T-cell (primary cell): ENCODE data around the gene IL17B. TPM values are rescaled to one million over a fixed set of nuclear protein-coding genes. Genes with fewer than 3 reads are reported as not detected.
"Not testable (repeated sequence)": the region's sequence is repeated elsewhere in the genome, so short reads cannot be mapped to it uniquely, and the experiment has no call there.

Experiments
- ATAC-seq, 4 experiments: fragments of 200-7000 bp in 3 of 4; fragments of 150-1000 bp in 1 of 4; cut with Tn5 transposase; replicated peaks in 1 of 4; 1 replicate in 3 of 4; 2 replicates in 1 of 4; pipeline ENCODE4 v1.10.0; 2021; ENCODE audit warnings: moderate library complexity in 3 of 4, mild to moderate bottlenecking in 2 of 4, moderate number of reproducible peaks in 1 of 4
- CTCF ChIA-PET, 2 donors: fragments of 300-600 bp; sonication (Branson Sonifier 250); formaldehyde crosslinking; loops; one replicate each; lab custom pipeline; 2022; ENCODE audit warnings: antibody characterized with exemption in 2 of 2; lab: Charles Lee
- POLR2A ChIA-PET, 2 donors: fragments of 300-600 bp; sonication (Branson Sonifier 250); formaldehyde crosslinking; loops; one replicate each; lab custom pipeline; 2022; ENCODE audit warnings: antibody characterized with exemption in 2 of 2; lab: Charles Lee
- DNase-seq, 35 experiments: peaks; one replicate each; pipeline versions ENCODE4 v3.0.0 to v3.0.0-alpha.2; 2013 to 2023
- H3K27ac ChIP-seq: one replicate; pipeline ENCODE4 v1.5.1; 2013; ENCODE audit warnings: low read length
- H3K27me3 ChIP-seq, 2 experiments: replicated peaks in 1 of 2; 1 replicate in 1 of 2; 2 replicates in 1 of 2; pipeline versions ENCODE4 v1.6.1 to v1.7.0; 2013; ENCODE audit warnings: low read length in 1 of 2, mixed read lengths in 1 of 2; ENCODE audit not compliant: control insufficient read depth in 2 of 2, insufficient read depth in 2 of 2; ENCODE audit errors: extremely low read depth in 1 of 2
- H3K36me3 ChIP-seq, 2 donors: 1 replicate in 1 of 2; 2 replicates in 1 of 2; pipeline versions ENCODE4 v1.6.1 to v1.7.0; 2013; ENCODE audit warnings: low read length in 1 of 2; ENCODE audit not compliant: control insufficient read depth in 2 of 2, insufficient read depth in 1 of 2; ENCODE audit errors: extremely low read depth in 1 of 2
- H3K4me1 ChIP-seq, 2 experiments: 1 replicate in 1 of 2; 2 replicates in 1 of 2; pipeline versions ENCODE4 v1.6.1 to v1.7.0; 2013; ENCODE audit warnings: low read length in 2 of 2, mixed read lengths in 1 of 2; ENCODE audit not compliant: insufficient read depth in 2 of 2, control insufficient read depth in 1 of 2; ENCODE audit errors: extremely low read depth in 1 of 2
- H3K4me3 ChIP-seq, 2 donors: 1 replicate in 1 of 2; 2 replicates in 1 of 2; pipeline versions ENCODE4 v1.5.1 to v1.7.0; 2013; ENCODE audit warnings: mild to moderate bottlenecking in 2 of 2, low read length in 1 of 2, moderate library complexity in 1 of 2; ENCODE audit not compliant: control insufficient read depth in 1 of 2; ENCODE audit errors: extremely low read depth in 1 of 2
- H3K9me3 ChIP-seq: 2 replicates; pipeline ENCODE4 v1.7.0; 2013
- H3K27ac Mint-ChIP-seq, 2 donors: one replicate each; pipeline ENCODE4 v1.8.0; 2020 to 2021; ENCODE audit warnings: mild to moderate bottlenecking in 2 of 2, mixed read lengths in 2 of 2
- H3K27me3 Mint-ChIP-seq, 2 donors: one replicate each; pipeline ENCODE4 v1.8.0; 2021 to 2022; ENCODE audit warnings: mixed read lengths in 2 of 2
- H3K36me3 Mint-ChIP-seq: one replicate; pipeline ENCODE4 v1.8.0; 2021; ENCODE audit warnings: mixed read lengths
- H3K4me1 Mint-ChIP-seq, 3 donors: one replicate each; pipeline ENCODE4 v1.8.0; 2020 to 2022; ENCODE audit warnings: mixed read lengths in 3 of 3, mild to moderate bottlenecking in 1 of 3
- H3K4me3 Mint-ChIP-seq, 3 donors: one replicate each; pipeline ENCODE4 v1.8.0; 2020 to 2022; ENCODE audit warnings: mild to moderate bottlenecking in 3 of 3, mixed read lengths in 3 of 3, moderate library complexity in 3 of 3
- H3K9me3 Mint-ChIP-seq, 3 donors: one replicate each; pipeline ENCODE4 v1.8.0; 2020 to 2022; ENCODE audit warnings: mixed read lengths in 3 of 3
- WGBS: methylation state at CpG from one replicate; pipeline ENCODE4 v1.1.5; 2013; ENCODE audit warnings: missing lambda C conversion rate; ENCODE audit not compliant: insufficient coverage; 5-methylcytosine and 5-hydroxymethylcytosine counted together
- total RNA-seq, 35 experiments: library from RNA in 6 of 35; stranded (reverse) in 6 of 35; fragments of 120-200 nt in 1 of 35; gene quantifications; one replicate each; pipeline versions ENCODE4 v1.2.1 to v1.2.4 and lab custom pipeline; 2013 to 2026

IL17B gene
- total RNA-seq, 5 donors from 2014 or later (not counting 1 experiment from before 2014, with no cell fraction given) = not detected

DNA sequence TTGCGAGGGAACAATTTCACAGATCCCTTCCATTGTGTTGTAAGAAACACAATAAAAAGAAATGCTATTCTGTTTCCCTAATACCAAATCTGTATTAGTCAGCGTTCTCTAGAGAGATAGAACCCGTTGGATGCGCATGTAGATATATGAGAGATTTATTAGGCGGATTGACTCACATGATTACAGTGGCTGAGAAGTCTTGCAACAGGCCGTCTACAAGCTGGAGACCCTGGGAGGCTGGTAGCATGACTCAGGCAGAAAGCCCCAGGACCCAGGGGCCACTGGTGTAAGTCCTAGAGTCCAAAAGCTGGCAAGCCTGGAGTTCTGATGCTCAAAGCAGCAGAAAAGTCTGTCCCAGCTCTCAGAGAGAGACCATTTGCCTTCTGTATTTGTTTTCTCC lies 18.4 kb upstream of the IL17B start:
- Mint-ChIP-seq H3K4me3 (no peak overlapping the region), H3K27ac (no peak overlapping the region)
- WGBS = 95% methylated on average over 5 of the region's 6 CpGs

GRCh38 chr5:149394996-149395395 lies 15.9 kb upstream of the IL17B start:
- CTCF ChIA-PET, H3K27ac ChIP-seq, H3K36me3 ChIP-seq, H3K27me3 Mint-ChIP-seq, H3K27me3 ChIP-seq, H3K4me1 ChIP-seq, H3K27ac Mint-ChIP-seq, H3K4me1 Mint-ChIP-seq, ATAC-seq, H3K9me3 ChIP-seq, H3K36me3 Mint-ChIP-seq, POLR2A ChIA-PET, DNase-seq, H3K4me3 ChIP-seq, H3K4me3 Mint-ChIP-seq, H3K9me3 Mint-ChIP-seq: not testable (repeated sequence)

More for the DNA sequence above, 18.4 kb upstream of the IL17B start:
- ChIA-PET CTCF (no interaction called here), POLR2A (no interaction called here)
- Histone ChIP-seq H3K4me3 (no peak overlapping the region), H3K9me3 (no peaks in the 10 kb centered on the region), H3K27ac (no peak overlapping the region), H3K4me1 (no peaks in the 10 kb centered on the region), H3K36me3 (no peaks in the 10 kb centered on the region), H3K27me3 (peaks cover 0 to 14% of the 10 kb centered on the region in 2 experiments)
- Mint-ChIP-seq H3K27me3 (peaks cover 6 to 12% of the 10 kb centered on the region in 2 donors), H3K4me1 (no peaks in the 10 kb centered on the region), H3K9me3 (no peaks in the 10 kb centered on the region), H3K36me3 (no peaks in the 10 kb centered on the region)
- no peak for ATAC-seq
- DNase-seq = no peak

GRCh38 chr5:149392718-149393117 lies 13.6 kb upstream of the IL17B start:
- Histone ChIP-seq H3K36me3 (no peaks in the 10 kb centered on the region), H3K4me1 (no peaks in the 10 kb centered on the region), H3K27me3 (peaks cover 0 to 2% of the 10 kb centered on the region in 2 experiments), H3K27ac (no peak overlapping the region), H3K4me3 (no peak overlapping the region), H3K9me3 (no peaks in the 10 kb centered on the region)
- H3K36me3 Mint-ChIP-seq = no peaks in the 10 kb centered on the region
- ATAC-seq = no peak
- CTCF ChIA-PET = interaction anchor here in 1 of 2 donors (1.2 kb wide), 1 partner anchor 11 kb away, joined by 3 read pairs; no protein-coding TSS in a partner anchor
- H3K4me3 Mint-ChIP-seq = no peak overlapping the region
- POLR2A ChIA-PET = no interaction called here
- WGBS = 93% methylated on average over 8 of the region's 19 CpGs
- no peaks in the 10 kb centered on the region for H3K9me3 Mint-ChIP-seq
- no peak overlapping the region for H3K27ac Mint-ChIP-seq
- H3K4me1 Mint-ChIP-seq = peaks cover 0 to 4% (median 0%) of the 10 kb centered on the region in 3 donors
- no peak for DNase-seq
- H3K27me3 Mint-ChIP-seq = no peaks in the 10 kb centered on the region

GRCh38 chr5:149391524-149391923 lies 12.4 kb upstream of the IL17B start:
- no peaks in the 10 kb centered on the region for H3K36me3 ChIP-seq
- H3K4me3 Mint-ChIP-seq = no peak overlapping the region
- no peaks in the 10 kb centered on the region for H3K4me1 ChIP-seq
- ATAC-seq (no peak), DNase-seq (no peak)
- 82% methylated on average over 5 of the region's 6 CpGs for WGBS
- H3K27ac Mint-ChIP-seq = no peak overlapping the region
- no peak overlapping the region for H3K4me3 ChIP-seq
- ChIA-PET CTCF (interaction anchor here in 1 of 2 donors (1.2 kb wide), 1 partner anchor 9 kb away, joined by 3 read pairs; no protein-coding TSS in a partner anchor), POLR2A (no interaction called here)
- H3K9me3 Mint-ChIP-seq = no peaks in the 10 kb centered on the region
- no peak overlapping the region for H3K27ac ChIP-seq
- H3K36me3 Mint-ChIP-seq = no peaks in the 10 kb centered on the region
- H3K27me3 ChIP-seq = no peaks in the 10 kb centered on the region
- no peaks in the 10 kb centered on the region for H3K9me3 ChIP-seq
- H3K4me1 Mint-ChIP-seq = peaks cover 0 to 4% (median 0%) of the 10 kb centered on the region in 3 donors
- no peaks in the 10 kb centered on the region for H3K27me3 Mint-ChIP-seq

DNA sequence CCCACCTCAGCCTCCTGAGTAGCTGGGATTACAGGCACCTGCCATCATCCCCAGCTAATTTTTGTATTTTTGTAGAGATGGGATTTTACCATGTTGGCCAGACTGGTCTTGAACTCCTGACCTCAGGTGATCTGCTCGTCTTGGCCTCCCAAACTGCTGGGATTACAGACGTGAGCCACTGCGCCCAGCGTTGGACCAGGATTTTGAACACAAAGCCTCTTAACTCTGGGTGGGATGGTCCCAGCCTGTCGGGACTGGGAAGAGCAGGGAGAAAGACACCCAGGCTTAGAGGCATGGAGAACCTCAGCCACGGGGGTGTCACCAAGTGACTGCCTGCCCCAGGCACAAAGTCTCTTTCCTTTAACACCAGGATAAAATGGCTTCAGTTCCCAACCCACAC lies 12.0 kb upstream of the IL17B start:
- DNase-seq, ATAC-seq, H3K27me3 Mint-ChIP-seq, H3K27ac Mint-ChIP-seq, H3K4me1 Mint-ChIP-seq, H3K4me3 Mint-ChIP-seq, H3K4me3 ChIP-seq, H3K4me1 ChIP-seq, H3K9me3 Mint-ChIP-seq, H3K27me3 ChIP-seq, POLR2A ChIA-PET, H3K36me3 ChIP-seq, H3K27ac ChIP-seq, H3K9me3 ChIP-seq, H3K36me3 Mint-ChIP-seq: not testable (repeated sequence)
- WGBS = 80% methylated on average over 4 of the region's 6 CpGs
- CTCF ChIA-PET = interaction anchor here (0.6 to 0.7 kb wide), 4 partner anchors 8 to 998 kb away, joined by 3 read pairs; no protein-coding TSS in a partner anchor

- H3K27ac ChIP-seq = no peak overlapping the region
- Mint-ChIP-seq H3K9me3 (no peaks in the 10 kb centered on the region), H3K27ac (no peak overlapping the region), H3K36me3 (no peaks in the 10 kb centered on the region), H3K4me1 (peaks cover 0 to 4% (median 0%) of the 10 kb centered on the region in 3 donors), H3K27me3 (no peaks in the 10 kb centered on the region), H3K4me3 (no peak overlapping the region)
- no peak overlapping the region for H3K4me3 ChIP-seq
- H3K9me3 ChIP-seq = no peaks in the 10 kb centered on the region
- H3K4me1 ChIP-seq = no peaks in the 10 kb centered on the region
- ChIA-PET POLR2A (no interaction called here), CTCF (interaction anchor here in 1 of 2 donors (0.6 kb wide), 2 partner anchors 71 to 1026 kb away, joined by 3 read pairs; no protein-coding TSS in a partner anchor)
- DNase-seq (no peak), ATAC-seq (no peak)
- no peaks in the 10 kb centered on the region for H3K36me3 ChIP-seq
- H3K27me3 ChIP-seq = no peaks in the 10 kb centered on the region
- WGBS = 77% methylated on average over 6 of the region's 11 CpGs
Observed at GRCh38 chr5:149389552-149390495, 10.7 kb upstream of the IL17B start.
